ENCODE data around the gene MYO5A.
"Not testable (repeated sequence)": the region's sequence is repeated elsewhere in the genome, so short reads cannot be mapped to it uniquely, and the experiment has no call there.

MYO5A gene

DNA sequence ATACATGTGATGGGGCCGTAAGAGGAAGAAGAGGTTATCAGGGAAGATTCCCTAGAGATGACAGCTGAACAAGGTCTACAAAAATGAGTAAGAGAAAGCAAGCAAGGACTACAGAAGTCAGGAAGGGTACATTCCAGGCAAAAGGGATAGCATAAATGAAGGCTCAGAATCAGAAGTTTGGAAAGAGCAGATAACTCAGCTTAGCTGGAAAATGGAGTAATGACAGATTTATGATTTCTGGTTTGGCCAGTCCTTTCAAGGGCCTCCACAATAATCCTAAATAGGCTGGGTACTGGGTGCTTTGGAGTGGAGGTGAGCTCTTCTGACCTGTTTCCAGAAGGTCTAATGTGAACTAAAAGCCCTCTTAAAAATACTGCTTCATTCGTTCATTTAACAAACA, 110.7 kb downstream of the MYO5A start:
- no peak for DNase-seq (ENCODE audit: low read depth)

DNA sequence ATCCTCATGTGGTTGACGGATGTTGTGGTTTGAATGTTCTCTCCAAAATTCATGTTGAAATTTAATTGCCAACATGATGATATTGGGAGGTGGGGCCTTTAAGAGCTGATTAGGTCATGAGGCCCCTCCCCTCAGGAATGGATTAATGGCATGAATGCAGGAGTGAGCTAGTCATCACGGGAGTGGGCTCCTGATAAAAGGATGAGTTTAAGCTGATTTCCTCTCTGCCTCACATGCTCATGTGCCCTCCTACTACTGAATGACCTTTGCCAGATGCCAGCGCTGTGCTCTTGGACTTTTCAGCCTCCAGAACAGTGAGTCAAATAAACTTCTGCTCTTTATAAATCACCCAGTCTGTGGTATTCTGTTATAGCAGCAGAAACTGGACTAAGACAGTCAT, 111.2 kb downstream of the MYO5A start:
- no peak for DNase-seq (ENCODE audit: low read depth)

DNA sequence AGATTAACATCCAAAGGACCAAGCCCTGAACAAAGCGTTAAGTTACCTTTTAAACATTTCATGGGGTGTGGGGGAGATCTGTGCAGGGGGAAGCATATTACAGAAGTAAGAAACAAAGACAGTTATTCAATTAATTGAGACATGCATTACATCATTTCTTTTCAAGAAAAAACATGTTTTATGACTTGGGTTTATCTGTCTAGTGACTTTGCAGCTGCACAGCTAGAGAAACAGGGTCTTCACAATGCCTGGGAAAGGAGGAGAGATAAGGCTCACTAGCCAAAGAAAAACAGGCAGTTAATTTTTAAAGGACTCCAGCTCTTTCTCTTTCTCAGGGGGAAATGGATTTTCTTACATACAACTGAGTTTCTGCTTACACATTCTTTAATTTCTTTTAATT, 112.1 kb downstream of the MYO5A start:
- DNase-seq (ENCODE audit: low read depth) = not testable (repeated sequence)

DNA sequence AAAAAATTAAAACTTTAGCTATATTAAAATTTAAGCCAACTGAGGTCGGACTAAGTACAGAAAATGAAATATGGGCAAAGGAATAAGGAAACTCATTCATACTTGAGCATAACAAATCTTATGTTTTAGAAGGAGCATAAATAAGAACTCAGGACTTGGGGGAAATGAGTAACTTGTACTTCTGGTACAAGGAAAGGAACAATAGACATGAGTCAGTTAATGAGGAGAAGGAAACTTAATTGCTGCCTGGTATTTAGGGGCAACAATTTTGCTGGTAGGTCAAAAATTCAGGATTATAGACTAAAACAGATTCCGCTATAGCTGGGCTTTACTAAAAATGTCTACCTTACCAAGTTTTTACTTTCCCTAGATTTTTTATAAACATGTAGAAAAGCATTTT, 113.1 kb downstream of the MYO5A start:
- no peak for DNase-seq (ENCODE audit: low read depth)

DNA sequence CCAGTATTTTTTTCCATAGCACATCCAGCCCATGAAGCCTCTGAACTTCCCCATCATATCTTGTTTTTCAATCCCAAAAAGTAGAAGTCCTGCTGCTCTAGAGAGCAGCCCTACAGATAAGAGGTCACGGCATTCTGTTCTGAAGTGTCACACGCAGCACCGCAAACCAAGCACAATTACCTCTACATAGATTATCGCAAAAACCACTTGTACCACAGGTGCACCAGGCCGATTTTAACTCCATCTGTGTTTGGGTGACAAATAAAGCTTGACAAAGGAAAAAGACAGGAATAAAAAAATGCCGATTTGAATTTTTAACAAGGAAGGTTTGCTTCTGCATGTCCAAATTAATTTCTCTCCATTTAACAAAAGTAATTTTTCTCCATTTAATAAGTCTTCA, 113.7 kb downstream of the MYO5A start:
- no peak for DNase-seq (ENCODE audit: low read depth)

DNA sequence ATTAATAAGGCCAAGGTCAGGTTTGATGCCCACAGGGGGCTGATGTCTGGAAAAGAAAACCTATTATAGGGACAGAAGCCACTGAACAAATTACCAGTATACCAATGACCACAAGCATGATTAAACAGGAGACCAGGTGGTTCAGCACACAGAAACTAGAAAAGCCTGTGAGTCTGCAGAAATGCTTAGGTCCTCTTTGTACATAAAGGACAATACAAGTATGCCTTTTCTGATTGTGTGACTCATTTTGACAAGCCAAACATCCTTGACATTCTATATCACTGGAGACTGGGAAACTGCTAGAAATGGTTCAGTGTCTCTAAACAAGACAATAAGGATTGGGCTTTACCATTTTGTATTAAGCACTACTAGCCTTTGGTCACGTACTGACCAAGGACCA, 119.9 kb downstream of the MYO5A start:
- DNase-seq (ENCODE audit: low read depth) = no peak

DNA sequence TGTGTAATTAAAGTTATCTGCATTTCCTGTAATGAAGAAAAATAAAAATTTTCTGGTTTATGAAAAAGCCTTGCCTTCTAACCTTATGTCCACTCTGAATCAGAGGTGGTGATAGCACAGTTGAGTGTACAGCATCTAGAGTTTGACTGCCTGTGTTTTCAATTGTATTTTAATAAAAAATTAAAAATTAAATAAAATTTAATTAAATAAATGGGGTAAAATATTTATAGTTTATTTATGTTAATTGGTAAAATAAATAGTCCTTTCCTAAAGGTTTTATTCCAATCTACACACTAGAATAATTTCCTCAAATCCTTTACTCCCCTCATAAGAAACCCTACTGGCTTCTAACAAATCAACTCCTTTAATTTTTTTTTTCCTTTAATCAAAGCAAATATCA, 121.3 kb downstream of the MYO5A start:
- DNase-seq (ENCODE audit: low read depth) = no peak

DNA sequence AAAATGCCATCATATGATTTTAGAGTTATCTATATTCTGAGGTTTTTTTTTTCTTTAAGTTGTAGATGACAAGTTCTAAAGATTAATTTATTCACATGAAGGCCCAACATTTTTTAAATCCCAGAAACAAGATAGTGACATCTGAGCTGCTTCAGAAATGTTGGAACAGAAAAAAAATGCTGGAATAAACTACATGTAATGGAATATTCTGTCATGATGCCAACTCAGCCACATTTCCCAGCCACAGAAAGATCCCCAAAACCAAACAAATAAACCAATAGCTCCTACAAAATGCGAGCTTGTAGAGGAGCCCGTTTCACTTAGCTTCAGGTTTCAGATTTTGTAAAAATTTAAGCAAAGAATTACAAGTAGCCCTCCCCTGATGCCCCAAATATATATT, 122.1 kb downstream of the MYO5A start:
- no peak for DNase-seq (ENCODE audit: low read depth)

DNA sequence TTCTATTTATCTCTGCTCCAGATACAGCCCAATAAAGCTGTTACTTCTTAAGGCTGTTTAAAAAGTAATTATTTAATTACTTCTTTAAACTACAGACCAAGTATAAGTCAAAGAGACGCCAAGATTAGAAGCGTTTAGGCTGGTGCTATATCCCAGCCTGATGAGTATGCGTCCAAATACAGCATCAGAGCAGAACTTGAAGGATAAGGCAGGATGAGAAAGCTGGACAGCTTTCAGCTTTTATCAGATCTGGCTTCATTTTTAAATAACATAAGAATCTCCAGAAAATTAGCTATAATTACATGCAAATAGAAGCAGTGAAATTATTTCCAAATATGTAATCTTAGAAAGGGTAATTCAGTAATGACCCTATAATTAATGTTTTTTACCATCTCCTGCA, 122.8 kb downstream of the MYO5A start:
- DNase-seq (ENCODE audit: low read depth) = no peak

DNA sequence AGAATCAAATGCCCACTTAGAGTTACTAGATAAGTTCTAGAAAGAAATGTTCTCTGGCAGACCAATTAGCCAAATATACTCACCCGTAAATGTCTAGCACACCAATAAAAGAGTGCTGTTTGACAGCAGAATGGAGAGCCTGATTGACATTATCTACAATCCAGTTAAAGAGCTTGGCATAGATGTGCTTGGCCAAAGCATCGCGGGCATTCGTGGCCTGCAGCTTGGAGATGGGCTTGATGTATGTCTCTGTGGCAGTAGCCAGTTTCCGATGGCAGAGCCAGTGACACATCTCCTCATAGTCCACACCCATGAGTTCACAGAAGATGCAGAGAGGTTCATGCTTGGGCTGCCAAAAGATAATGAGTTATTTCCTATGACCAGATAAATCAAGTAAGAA, 131.6 kb downstream of the MYO5A start:
- DNase-seq (ENCODE audit: low read depth) = no peak

DNA sequence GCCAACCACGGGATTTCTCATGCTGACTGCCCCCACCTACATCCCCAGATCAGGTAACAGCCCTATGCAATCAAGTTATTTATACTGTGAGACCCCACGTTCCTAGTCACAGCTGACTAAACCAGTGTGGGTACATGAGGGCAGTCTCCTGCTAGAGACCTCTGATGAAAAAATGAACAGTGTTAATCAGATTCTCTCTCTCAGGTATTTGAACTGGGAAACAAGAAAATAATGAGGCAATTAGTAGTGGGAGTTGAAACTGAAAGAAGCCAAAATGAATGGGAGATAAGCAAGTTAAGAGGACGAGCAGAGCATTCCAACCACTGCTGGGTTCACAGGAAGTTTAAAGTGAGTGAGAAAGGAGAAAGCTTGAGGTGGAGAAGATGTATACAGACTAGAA, 134.6 kb downstream of the MYO5A start:
- DNase-seq (ENCODE audit: low read depth) = no peak

DNA sequence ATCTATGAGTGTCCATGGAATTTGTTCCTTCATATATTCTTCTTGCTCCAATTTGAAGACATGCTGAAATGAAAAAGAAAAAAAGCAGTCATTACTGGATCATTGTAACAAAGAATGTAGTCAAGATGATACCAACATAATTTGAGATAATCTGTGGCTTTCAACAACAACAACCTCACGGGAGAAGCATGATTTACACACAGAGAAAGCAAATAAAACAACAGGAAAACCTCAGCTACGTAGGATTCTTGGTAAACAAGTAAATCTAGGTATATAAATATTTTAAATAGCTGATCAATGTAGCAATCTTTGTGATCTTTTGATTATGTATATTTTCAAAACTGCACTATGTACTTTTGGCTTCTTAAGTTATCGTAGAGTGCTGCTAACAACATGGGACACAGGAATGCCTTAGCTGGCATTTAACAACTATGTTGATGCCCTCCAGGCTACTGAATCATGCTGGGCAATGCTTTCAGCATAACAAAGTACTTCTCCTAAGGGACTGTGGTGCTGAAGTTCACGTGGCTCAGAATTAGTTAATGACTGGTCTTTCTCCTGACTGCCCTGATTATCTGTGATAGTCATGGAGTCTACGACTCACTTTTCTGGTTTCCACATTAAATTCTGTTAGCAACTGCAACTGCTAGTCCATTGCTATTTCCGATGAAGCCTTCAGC, 136.5 kb downstream of the MYO5A start:
- no peak for DNase-seq (ENCODE audit: low read depth)

DNA sequence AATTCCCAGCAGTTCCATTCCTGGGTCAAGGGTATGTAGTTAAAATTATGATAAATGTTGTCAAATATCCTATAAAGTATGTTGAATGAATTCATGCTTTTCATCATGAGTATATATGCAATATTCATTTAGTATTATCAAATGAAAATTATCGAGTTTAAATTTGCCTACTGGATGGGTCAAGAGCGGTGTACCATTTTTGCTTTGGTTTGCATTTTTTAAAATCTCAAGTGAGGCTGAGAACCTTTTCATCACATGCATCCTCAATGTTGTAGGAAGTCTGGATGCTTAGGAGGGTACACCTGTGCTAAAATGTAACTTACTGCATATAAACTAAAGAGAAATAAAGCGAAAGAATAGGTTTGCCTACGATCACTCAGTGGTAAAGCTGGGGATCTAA, 137.6 kb downstream of the MYO5A start:
- no peak for DNase-seq (ENCODE audit: low read depth)

DNA sequence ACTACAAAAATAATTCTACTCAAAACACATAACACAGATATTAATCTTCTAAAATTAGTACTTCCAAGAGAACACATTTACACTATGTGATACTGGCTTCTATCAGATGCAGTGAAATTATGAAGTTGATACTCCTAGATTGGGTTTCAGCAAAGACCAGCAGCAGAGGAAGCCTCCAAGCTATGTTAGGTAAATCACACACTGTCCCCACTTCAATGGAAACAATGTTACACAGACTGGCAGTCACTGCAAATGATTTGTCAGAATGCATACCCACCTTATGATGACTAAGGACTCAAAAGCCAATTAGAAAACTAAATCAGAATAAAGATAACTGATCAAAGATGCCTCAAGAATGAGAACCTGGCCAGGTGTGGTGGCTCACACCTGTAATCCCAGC, 143.0 kb downstream of the MYO5A start:
- DNase-seq (ENCODE audit: low read depth) = no peak

DNA sequence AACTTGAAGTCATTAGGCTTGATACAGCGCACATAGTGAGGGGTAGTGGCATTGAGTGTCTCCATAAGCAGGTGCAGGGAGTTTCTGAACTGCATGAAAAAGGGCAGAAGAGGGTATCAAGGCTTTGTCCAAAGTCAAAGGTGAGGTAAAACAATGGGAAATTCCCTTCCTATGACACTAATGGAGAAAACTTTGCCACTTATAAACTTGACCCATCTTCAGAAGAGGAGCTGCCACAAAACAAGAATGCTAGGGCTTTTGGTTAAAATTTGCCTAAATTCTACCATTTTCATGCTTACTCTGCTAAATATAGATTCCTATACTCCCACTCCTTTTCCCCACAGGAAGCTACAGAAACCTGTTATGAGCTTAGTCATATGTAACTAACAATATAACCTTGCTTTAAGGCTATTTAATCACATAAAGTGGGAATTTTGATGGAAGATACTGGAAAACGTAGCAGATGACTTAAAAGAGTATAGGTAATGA, 145.5 kb downstream of the MYO5A start:
- DNase-seq (ENCODE audit: low read depth) = no peak

DNA sequence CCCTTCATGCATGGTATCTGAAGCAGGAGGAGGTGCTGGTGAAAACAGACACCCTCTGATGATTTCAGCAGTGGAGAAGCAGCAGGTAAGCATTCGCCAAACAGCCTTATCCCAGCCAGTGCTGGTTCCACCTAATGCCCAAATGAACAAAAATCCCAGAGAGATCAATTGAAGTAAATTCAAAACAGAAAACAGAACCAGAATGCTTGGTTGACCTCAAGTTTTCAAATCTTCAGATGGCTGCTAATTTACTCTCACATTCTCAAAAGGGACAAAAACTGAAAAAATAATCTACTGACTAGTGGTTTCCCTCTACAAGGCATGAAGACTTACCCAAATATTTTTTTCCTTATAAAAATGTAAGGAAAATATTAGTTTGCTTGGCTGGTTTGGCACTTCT, 146.0 kb downstream of the MYO5A start:
- DNase-seq (ENCODE audit: low read depth) = no peak

DNA sequence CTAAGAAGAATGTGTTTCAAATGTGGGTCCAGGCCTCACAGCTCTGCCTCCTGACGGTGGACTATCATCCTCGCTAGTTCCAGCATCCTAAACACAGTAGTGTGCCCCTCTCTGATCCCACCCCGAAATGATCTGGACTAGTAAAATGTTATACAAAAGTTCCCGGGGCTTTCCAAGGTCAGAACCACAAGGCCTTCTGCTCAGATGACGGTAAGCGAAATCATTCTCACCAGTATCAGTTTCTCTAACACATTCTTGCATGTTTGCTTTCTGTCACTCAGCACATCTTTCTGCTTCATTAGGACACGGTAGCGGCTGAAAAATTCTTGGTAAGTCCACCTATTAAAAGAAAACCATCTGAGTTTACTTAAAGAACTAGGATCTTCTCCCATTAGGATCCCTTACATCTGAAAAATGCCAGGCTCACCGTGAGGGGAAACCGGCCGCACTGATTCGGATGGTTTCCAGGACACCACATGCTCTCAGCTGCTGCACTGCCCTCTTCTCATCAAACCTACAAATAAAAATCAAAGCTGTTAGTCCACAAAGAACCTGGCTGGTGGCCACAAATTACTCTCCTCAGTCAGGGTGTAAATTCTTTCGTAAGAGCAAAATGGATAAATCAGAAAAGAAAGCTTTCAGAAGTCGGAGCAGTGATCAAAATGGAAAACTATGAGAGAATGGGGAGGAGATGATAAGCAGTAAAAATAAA, 149.1 kb downstream of the MYO5A start:
- no peak for DNase-seq (ENCODE audit: low read depth)

DNA sequence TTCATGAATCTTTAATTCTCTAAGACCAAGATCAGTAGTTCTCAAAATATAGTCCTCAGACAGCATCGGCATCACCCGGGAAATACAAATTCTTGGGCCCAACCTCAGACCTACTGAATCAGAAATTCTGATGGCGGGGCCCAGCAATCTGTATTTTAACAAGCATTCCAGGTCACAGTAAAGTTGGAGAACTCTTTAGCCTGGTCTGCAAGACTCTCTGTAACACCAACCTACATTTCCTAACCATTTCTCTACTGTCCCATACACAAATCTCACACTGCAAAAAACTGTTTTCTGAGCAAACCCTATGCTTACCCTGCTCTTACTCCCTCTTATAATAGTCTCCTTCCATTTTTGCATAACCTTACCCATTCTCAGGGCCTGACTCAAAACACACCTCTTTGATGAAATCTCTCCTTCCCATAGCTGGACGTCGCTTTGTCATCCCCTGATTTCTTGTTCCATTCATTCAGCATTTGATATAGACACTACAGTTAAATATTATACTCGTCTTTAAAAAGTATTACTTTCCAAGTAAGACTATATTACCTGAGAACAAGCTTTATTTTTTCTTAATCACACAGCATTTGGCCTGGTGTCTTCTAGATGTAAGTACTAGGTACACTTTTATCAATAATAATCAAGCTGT, 149.8 kb downstream of the MYO5A start:
- no peak for DNase-seq (ENCODE audit: low read depth)

DNA sequence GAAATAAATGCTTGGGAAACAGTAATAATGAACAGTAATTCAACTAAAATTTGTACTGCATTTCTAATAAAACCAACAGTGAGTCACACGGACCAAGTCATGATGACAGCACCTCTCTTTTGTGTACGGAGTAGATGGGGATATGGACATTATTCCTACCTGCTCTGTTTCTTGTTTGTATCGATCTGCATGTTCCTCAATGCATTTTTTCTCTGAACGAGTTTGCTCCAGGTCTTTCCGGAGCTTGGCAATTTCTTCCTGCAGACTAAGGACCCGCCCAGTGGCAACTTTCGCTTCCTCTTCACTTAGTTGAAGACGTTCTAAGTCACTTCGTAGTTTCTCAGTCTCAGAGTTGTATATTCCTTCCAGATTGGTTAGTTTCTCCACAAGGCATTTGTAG, 158.7 kb downstream of the MYO5A start:
- no peak for DNase-seq (ENCODE audit: low read depth)

DNA sequence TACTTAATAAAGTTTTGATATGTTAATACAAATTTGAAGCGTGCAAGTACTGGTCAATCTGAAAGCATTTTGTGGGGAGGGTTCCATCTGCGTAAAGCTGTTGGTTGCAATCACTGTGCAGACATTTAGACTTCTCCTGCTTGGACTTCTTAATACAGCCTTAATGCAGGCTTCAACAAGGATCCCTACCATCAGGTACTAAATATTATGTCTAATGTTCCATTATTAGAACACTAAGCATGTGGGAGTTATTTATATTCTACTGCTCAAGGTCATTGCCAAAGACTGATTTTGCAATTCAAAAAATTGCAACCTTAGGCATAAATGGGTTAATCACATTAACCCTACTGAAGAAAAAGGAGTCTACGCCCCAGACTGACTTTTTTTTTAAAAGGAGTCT, 159.2 kb downstream of the MYO5A start:
- DNase-seq (ENCODE audit: low read depth) = no peak

DNA sequence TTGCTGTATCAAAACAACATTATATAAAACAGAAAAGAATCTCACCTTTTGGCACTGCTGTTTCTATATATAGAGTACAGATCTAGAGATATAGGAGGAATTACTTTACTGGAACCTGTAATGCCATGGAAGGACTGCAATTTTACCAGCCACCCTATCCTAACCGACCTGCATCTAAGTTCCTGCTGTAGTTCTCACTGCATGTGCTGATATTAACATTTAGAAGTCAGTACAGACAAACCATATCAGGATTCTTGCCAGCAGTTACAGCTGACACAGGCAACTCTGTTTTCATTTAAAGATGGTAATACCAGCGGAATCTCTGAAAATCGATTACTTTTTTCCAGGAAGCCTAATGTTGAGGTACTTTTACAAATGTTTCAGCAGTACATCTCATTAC, 159.7 kb downstream of the MYO5A start:
- DNase-seq (ENCODE audit: low read depth) = no peak

DNA sequence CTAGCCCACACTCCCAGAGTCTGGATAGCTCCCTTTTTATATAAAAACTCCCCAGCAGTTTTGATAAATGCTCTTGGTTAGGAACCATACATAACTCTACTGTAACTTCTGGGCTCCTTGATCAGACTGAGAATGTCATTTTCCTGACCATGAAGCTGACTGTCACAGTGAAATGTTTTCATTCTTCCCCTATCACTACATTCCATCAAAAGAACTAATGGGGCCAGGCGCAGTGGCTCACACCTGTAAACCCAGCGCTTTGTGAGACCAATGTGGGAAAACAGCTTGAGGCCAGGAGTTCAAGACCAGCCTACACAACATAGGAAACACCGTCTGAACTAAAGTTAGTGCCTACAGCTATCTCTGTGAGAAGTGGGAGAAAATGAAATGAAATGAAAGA, 160.3 kb downstream of the MYO5A start:
- DNase-seq (ENCODE audit: low read depth) = no peak

DNA sequence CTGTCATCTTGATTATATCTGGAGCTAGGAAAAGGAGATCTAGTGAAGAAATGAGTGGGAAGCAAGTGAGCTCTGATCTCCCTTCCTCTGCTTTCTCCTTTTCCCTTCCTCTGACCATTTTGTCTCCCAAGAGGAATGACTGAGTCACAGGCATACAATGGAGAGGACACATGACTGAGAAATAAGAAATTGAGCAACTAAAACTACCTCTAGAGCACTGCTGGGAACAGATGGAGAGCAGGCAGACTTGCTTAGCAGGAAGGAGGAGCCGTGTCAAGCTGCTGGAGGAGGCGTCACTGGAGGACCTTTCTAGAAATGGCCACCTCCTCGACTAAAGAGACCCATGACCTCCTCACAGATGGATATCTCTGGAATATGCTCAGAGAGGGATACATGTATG, 166.2 kb downstream of the MYO5A start:
- no peak for DNase-seq (ENCODE audit: low read depth)
